HEK293T (cell line): ENCODE results near the gene MMP14.
"Not testable (repeated sequence)": the region's sequence is repeated elsewhere in the genome, so short reads cannot be mapped to it uniquely, and the experiment has no call there.

ENCODE experiments used
- CTCF ChIA-PET: fragments of 350-600 bp; formaldehyde crosslinking; extraction: SDS; loops from one replicate; lab custom pipeline; 2021; ENCODE audit warnings: antibody characterized with exemption, inconsistent platforms; lab: Yijun Ruan, JAX
- POLR2A ChIA-PET: fragments of 350-600 bp; formaldehyde crosslinking; extraction: SDS; loops from one replicate; lab custom pipeline; 2020; ENCODE audit warnings: antibody characterized with exemption, inconsistent platforms; lab: Yijun Ruan, JAX
- DNase-seq: peaks from one replicate; pipeline ENCODE4 v3.0.0; 2012; ENCODE audit warnings: mixed read lengths; ENCODE audit errors: extremely low spot score
- ARNT ChIP-seq: fragments of 450-650 bp; IDR thresholded peaks from 2 replicates; pipeline ENCODE4 v1.6.1; 2017; ENCODE audit warnings: mild to moderate bottlenecking
- BHLHE40 ChIP-seq: fragments of 450-650 bp; IDR thresholded peaks from 2 replicates; pipeline ENCODE4 v1.6.1; 2016; ENCODE audit warnings: mild to moderate bottlenecking, moderate library complexity, borderline replicate concordance
- CTBP1 ChIP-seq: fragments of 450-650 bp; IDR thresholded peaks from 2 replicates; pipeline ENCODE4 v1.6.1; 2016; ENCODE audit warnings: borderline replicate concordance
- ELF4 ChIP-seq: fragments of 450-650 bp; IDR thresholded peaks from 2 replicates; pipeline ENCODE4 v1.6.1; 2017; ENCODE audit warnings: antibody characterized with exemption
- FOXA1 ChIP-seq: fragments of 450-650 bp; IDR thresholded peaks from 2 replicates; pipeline ENCODE4 v1.6.1; 2016; ENCODE audit warnings: mild to moderate bottlenecking
- FOXK2 ChIP-seq: fragments of 450-650 bp; IDR thresholded peaks from 2 replicates; pipeline ENCODE4 v1.6.1; 2016; ENCODE audit warnings: mild to moderate bottlenecking
- FOXM1 ChIP-seq: fragments of 450-650 bp; IDR thresholded peaks from 2 replicates; pipeline ENCODE4 v1.6.1; 2017; ENCODE audit warnings: mild to moderate bottlenecking, borderline replicate concordance
- HDGF ChIP-seq: fragments of 450-650 bp; IDR thresholded peaks from 2 replicates; pipeline ENCODE4 v1.6.1; 2017; ENCODE audit warnings: antibody characterized with exemption, borderline replicate concordance
- LEF1 ChIP-seq: fragments of 450-650 bp; IDR thresholded peaks from 2 replicates; pipeline ENCODE4 v1.6.1; 2017; ENCODE audit warnings: mild to moderate bottlenecking, borderline replicate concordance
- NFRKB ChIP-seq: fragments of 450-650 bp; IDR thresholded peaks from 2 replicates; pipeline ENCODE4 v1.6.1; 2016; ENCODE audit warnings: mild to moderate bottlenecking, moderate library complexity
- SP1 ChIP-seq: fragments of 450-650 bp; IDR thresholded peaks from 2 replicates; pipeline ENCODE4 v1.6.1; 2017
- SUZ12 ChIP-seq: fragments of 450-650 bp; IDR thresholded peaks from 2 replicates; pipeline ENCODE4 v1.6.1; 2016; ENCODE audit warnings: mild to moderate bottlenecking
- TARDBP ChIP-seq: fragments of 450-650 bp; IDR thresholded peaks from 2 replicates; pipeline ENCODE4 v1.6.1; 2016
- ZNF384 ChIP-seq: fragments of 450-650 bp; IDR thresholded peaks from 2 replicates; pipeline ENCODE4 v1.6.1; 2016
- TF ChIP-seq, protein P1 (sequence below): fragments of 450-650 bp; IDR thresholded peaks from 2 replicates; pipeline ENCODE4 v1.6.1; 2016

MMP14 gene

DNA sequence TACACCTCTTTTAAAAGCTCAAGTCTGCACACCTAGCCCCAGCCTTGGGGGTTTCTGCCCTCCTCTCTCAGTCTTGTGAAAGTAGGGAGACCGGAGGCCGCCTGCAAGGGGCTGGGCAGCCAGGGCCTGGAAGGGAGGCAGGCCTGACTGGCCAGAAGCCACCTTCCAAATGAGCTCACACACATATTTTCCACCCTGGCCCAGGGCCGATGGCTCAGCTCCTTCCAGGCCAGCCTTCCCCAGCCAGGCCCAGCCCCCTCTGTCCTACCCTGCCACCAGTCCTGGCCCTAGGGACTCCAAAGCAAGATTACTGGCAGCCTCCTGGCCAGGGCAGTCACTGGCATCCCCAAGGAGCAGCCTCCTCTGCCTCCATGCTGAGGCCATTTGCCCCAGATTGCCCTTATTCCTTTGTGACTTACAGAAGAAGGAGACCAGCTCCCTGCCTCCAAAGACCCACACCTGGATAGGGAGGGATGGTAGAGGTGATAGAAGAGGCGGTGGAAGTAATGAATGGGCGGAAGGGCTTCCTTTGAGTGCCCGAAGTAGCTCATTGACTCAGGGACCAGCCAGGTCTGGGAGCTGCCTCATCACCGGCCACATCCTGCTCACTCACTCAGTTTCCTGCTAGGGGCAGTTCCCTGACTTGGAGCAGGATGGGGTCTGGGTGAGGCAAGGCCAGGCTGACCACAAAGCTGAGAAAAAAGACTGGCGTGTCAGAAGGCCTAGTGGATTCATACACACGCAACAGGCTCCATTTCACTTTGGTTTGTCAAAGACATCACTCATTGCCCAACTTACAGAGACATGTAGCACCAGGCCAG is 14.8 kb downstream of the MMP14 start:
- DNase-seq = no peak

DNA sequence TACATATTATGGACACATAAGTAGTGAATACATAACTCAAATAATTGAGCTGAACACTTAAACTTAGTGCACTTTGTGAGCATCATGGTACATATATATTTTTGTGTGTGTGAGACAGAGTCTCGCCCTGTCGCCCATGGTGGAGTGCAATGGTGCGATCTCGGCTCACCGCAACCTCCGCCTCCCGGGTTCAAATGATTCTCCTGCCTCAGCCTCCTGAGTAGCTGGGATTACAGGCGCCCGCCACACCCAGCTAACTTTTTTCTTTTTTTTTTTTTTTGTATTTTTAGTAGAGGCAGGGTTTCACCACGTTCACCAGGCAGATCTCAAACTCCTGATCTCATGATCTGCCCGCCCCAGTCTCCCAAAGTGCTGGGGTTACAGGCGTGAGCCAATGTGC is 15.8 kb downstream of the MMP14 start:
- POLR2A ChIA-PET = interaction anchor here (0.9 to 2.9 kb wide), 6 partner anchors 14 to 105 kb away, joined by 3 to 13 read pairs (median 4); partner anchors contain the start of genes HAUS4, MRPL52 and OXA1L
- CTCF ChIA-PET = interaction anchor here (0.6 to 8.5 kb wide), 18 partner anchors 10 to 295 kb away, joined by 3 to 62 read pairs (median 4); partner anchors contain the start of gene LRP10
- DNase-seq = not testable (repeated sequence)

More for the DNA sequence above, 14.8 kb downstream of the MMP14 start:
- ChIA-PET POLR2A (interaction anchor here (1.3 to 2.9 kb wide), 5 partner anchors 12 to 85 kb away, joined by 3 to 11 read pairs (median 6); partner anchors contain the start of gene OXA1L), CTCF (interaction anchor here (0.7 to 8.5 kb wide), 3 partner anchors 27 to 98 kb away, joined by 3 to 62 read pairs (median 3); no protein-coding TSS in a partner anchor)
- no peak for TF ChIP-seq ARNT

DNA sequence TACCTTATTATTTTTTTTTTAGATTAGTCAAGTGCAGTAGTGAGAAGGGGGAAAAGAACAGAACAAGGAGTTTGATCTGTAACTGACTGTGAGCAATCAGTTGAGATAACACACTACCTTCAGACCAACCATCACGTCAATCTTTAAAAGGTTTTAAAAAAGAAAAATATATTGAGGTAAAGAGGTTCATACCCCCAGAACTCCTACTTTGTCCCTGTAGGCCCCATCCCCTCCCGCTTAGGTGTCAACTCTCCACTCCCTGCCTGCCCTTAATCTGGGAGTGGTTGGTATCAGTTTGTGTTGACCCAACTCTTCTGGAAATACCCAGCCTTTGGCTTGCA is 16.2 kb downstream of the MMP14 start:
- TF ChIP-seq ARNT (no peak), SUZ12 (no peak), BHLHE40 (no peak), TARDBP (no peak), SP1 (no peak), CTBP1 (no peak), FOXA1 (no peak)
- TF ChIP-seq, protein P1, sequence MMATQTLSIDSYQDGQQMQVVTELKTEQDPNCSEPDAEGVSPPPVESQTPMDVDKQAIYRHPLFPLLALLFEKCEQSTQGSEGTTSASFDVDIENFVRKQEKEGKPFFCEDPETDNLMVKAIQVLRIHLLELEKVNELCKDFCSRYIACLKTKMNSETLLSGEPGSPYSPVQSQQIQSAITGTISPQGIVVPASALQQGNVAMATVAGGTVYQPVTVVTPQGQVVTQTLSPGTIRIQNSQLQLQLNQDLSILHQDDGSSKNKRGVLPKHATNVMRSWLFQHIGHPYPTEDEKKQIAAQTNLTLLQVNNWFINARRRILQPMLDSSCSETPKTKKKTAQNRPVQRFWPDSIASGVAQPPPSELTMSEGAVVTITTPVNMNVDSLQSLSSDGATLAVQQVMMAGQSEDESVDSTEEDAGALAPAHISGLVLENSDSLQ = no peak
- no peak for DNase-seq
- ChIA-PET POLR2A (interaction anchor here (0.9 to 2.9 kb wide), 6 partner anchors 23 to 104 kb away, joined by 3 to 13 read pairs (median 4); partner anchors contain the start of genes HAUS4, MRPL52, OXA1L and RBM23), CTCF (interaction anchor here (0.5 to 8.5 kb wide), 18 partner anchors 10 to 296 kb away, joined by 3 to 62 read pairs (median 4); partner anchors contain the start of gene LRP10)

DNA sequence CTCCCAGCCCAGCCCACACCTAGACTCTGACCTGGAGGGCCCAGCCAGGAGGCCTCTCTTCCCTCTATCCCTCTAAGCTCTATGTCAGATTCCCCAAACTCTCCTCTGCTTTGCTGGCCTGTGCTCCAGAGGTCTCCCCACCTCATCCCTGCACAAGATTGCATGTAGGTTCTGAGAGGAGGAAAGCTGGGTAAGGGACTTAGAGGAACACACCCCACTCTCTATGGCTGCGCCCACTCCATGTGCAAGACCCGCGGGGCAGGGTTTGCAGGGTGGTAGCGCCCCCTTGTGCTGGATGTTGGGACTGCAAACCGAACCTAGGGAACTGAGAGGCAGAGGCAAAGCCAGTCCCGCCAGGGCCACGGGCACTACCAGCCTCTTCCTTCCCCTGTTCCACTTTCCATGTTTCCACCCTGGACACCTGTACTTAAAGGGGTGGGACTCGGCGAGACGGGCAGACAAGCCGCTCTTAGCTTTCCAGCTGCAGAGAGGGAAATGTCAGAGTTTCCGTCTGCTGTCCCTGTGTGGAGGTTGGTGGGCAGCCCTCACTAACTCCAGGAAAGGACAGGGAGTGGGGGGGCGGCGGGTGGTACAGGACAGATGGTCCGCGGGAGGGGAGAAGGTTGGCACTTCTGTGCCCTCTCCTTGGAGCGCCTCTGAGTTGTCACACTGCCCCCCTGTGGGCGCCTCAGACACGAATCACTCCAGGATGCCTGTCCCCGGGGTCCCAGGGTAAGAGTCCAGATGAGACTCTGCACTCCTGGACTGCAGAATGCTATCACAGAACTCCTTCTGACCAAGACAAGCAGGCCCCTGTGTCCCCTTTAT is 16.8 kb downstream of the MMP14 start:
- ChIA-PET CTCF (interaction anchor here (0.5 to 8.5 kb wide), 24 partner anchors 9 to 544 kb away, joined by 3 to 62 read pairs (median 4); partner anchors contain the start of genes LRP10 and MMP14), POLR2A (interaction anchor here (0.9 to 1.5 kb wide), 5 partner anchors 24 to 104 kb away, joined by 3 to 13 read pairs (median 3); partner anchors contain the start of genes HAUS4, MRPL52 and RBM23)
- no peak for TF ChIP-seq CTBP1
- no peak for TF ChIP-seq TARDBP
- TF ChIP-seq NFRKB = no peak
- no peak for TF ChIP-seq FOXK2
- peak; percentile 84 for DNase-seq

DNA sequence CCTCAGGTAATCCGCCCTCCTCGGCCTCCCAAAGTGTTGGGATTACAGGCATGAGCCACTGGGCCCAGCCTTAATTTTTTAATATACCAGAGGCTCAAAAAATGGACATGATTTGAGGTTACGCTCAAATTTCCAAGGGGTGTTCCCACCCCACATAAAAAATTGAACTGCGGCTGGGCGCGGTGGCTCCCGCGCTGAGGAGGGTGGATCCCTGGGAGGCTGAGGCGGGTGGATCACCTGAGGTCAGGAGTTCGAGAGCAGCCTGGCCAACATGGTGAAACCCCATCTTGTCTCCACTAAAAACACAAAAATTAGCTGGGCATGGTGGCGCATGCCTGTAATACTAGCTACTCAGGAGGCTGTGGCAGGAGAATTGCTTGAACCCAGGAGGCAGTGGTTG is 17.9 kb downstream of the MMP14 start:
- DNase-seq = not testable (repeated sequence)
- POLR2A ChIA-PET = interaction anchor here (2.4 kb wide), 1 partner anchor 31 kb away, joined by 7 read pairs; no protein-coding TSS in a partner anchor

DNA sequence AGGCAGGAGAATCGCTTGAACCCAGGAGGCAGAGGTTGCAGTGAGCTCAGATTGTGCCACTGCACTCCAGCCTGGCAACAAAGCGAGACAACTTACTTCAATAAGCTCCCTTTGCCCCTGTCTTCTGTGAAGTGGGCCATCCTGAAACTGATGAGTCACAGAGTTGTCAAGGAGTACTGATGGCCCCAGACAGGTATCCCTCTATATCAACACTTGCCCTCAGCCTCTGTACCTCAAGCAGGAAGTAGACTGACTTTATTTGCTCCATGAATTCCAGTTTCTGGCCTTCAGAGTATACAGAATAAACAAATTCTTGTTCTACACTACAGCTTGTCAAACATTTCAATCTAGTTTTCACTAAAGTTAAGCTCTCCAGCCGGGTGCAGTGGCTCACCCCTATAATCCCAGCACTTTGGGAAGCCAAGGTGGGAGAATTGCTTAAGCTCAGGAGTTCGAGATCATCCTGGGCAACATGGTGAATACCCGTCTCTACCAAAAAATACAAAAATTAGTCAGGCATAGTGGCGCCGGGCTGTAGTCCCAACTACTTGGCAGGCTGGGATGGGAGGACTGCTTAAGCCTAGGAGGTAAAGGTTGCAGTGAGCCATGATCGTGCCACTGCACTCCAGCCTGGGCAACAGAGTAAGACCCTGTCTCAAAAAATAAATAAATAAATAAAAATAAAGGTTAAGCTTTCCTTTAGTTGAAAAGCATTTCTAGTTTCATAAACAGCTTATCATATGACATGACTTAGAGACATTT is 18.8 kb downstream of the MMP14 start:
- DNase-seq = no peak
- POLR2A ChIA-PET = interaction anchor here (2.4 kb wide), 1 partner anchor 32 kb away, joined by 7 read pairs; no protein-coding TSS in a partner anchor
- CTCF ChIA-PET = interaction anchor here (0.6 to 8.5 kb wide), 16 partner anchors 10 to 1142 kb away, joined by 3 to 62 read pairs (median 3); partner anchors contain the start of gene DAD1
- TF ChIP-seq CTBP1 (no peak), TARDBP (no peak), BHLHE40 (no peak), FOXA1 (no peak), SP1 (no peak), FOXK2 (no peak), ZNF384 (no peak), ARNT (no peak), FOXM1 (no peak), HDGF (no peak)
- TF ChIP-seq, protein P1 = no peak

More for the DNA sequence above, 17.9 kb downstream of the MMP14 start:
- CTCF ChIA-PET = interaction anchor here (0.6 to 8.5 kb wide), 14 partner anchors 8 to 298 kb away, joined by 3 to 62 read pairs (median 4); partner anchors contain the start of gene DAD1

DNA sequence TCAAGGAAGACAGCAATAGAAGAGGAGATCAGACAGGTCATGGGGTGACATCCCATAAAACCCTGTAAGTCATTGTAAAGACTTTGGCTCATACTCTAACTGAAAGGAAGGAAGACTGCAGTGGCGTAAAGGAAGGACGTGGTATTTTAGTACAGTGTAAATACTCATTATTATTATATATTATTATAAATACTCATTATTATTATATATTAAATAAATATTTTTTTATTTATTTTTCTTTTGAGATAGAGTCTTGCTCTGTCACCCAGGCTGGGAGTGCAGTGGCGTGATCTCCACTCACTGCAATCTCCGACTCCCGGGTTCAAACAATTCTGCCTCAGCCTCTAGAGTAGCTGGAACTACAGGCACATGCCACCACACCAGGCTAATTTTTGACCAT is 20.0 kb downstream of the MMP14 start:
- TF ChIP-seq HDGF (no peak), ELF4 (no peak), FOXM1 (no peak), CTBP1 (no peak), LEF1 (no peak), FOXK2 (no peak), FOXA1 (no peak), ZNF384 (no peak), TARDBP (no peak), SUZ12 (no peak), SP1 (no peak), NFRKB (no peak), ARNT (no peak)
- TF ChIP-seq, protein P1 = no peak
- POLR2A ChIA-PET = interaction anchor here (2.4 kb wide), 1 partner anchor 34 kb away, joined by 7 read pairs; no protein-coding TSS in a partner anchor
- CTCF ChIA-PET = no interaction called here
- no peak for DNase-seq

DNA sequence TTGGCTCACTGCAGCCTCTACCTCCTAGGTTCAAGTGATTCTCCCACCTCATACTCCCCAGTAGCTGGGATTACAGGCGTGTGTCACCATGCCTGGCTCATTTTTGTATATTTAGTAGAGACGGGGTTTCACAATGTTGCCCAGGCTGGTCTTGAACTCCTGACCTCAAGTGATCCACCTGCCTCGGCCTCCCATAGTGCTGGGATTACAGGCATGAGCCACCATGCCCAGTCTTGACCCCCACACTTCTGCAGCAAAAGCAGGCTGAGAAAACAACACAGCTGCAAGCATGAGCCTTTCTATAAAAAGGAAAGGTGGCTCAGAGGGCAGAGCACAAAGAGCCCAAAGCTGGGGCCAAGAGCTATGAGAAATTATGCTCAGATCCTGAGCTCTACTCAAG is 24.0 kb downstream of the MMP14 start:
- DNase-seq, POLR2A ChIA-PET: not testable (repeated sequence)
- CTCF ChIA-PET = interaction anchor here (1.2 kb wide), 1 partner anchor 201 kb away, joined by 3 read pairs; no protein-coding TSS in a partner anchor
